Stimulated activated memory B cell treated with anti-CD40 and anti-IgM and Interleukin-4, amounts not matched to agents 10 μg/mL and 1 μg/mL and 100 μg/mL, for 72 hours (primary cell): Measurements from ENCODE around the gene LAMB4.

ENCODE experiments used
- ATAC-seq: fragments of 150-1000 bp; cut with Tn5 transposase; 2 replicates; pipeline ENCODE4 v1.10.0; 2021
- H3K27ac Mint-ChIP-seq: one replicate; pipeline ENCODE4 v1.8.0; 2022; ENCODE audit warnings: mild to moderate bottlenecking, mixed read lengths
- H3K27me3 Mint-ChIP-seq: one replicate; pipeline ENCODE4 v1.8.0; 2022; ENCODE audit warnings: mixed read lengths
- H3K36me3 Mint-ChIP-seq: one replicate; pipeline ENCODE4 v1.8.0; 2022; ENCODE audit warnings: mixed read lengths
- H3K4me1 Mint-ChIP-seq: one replicate; pipeline ENCODE4 v1.8.0; 2022; ENCODE audit warnings: mixed read lengths
- H3K4me3 Mint-ChIP-seq: one replicate; pipeline ENCODE4 v1.8.0; 2022; ENCODE audit warnings: mild to moderate bottlenecking, moderate library complexity, mixed read lengths
- H3K9me3 Mint-ChIP-seq: one replicate; pipeline ENCODE4 v1.8.0; 2022; ENCODE audit warnings: mixed read lengths

LAMB4 gene, protein sequence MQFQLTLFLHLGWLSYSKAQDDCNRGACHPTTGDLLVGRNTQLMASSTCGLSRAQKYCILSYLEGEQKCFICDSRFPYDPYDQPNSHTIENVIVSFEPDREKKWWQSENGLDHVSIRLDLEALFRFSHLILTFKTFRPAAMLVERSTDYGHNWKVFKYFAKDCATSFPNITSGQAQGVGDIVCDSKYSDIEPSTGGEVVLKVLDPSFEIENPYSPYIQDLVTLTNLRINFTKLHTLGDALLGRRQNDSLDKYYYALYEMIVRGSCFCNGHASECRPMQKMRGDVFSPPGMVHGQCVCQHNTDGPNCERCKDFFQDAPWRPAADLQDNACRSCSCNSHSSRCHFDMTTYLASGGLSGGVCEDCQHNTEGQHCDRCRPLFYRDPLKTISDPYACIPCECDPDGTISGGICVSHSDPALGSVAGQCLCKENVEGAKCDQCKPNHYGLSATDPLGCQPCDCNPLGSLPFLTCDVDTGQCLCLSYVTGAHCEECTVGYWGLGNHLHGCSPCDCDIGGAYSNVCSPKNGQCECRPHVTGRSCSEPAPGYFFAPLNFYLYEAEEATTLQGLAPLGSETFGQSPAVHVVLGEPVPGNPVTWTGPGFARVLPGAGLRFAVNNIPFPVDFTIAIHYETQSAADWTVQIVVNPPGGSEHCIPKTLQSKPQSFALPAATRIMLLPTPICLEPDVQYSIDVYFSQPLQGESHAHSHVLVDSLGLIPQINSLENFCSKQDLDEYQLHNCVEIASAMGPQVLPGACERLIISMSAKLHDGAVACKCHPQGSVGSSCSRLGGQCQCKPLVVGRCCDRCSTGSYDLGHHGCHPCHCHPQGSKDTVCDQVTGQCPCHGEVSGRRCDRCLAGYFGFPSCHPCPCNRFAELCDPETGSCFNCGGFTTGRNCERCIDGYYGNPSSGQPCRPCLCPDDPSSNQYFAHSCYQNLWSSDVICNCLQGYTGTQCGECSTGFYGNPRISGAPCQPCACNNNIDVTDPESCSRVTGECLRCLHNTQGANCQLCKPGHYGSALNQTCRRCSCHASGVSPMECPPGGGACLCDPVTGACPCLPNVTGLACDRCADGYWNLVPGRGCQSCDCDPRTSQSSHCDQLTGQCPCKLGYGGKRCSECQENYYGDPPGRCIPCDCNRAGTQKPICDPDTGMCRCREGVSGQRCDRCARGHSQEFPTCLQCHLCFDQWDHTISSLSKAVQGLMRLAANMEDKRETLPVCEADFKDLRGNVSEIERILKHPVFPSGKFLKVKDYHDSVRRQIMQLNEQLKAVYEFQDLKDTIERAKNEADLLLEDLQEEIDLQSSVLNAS (N-terminal part only)

DNA sequence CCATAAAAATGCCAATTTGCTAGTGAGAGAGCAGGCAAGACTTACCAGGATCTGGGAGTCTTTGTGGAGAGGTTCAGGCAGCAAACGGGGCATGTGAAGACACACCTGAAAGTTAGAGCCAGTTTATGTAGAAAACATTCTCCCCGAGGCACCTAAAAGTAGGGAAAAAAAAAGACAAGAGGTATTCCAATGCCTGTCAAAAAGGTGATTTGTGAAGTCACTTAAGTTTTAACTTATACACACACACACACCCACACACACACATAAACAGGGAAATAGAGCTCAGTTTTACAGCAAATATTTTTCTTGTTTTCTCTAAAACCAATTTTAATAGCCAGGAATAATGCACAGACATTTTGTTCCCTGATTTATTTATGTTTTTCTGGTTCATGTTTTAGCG lies at the start of gene LAMB4:
LAMB4 (minus strand) TSS at position 101 of the 400 bp plus-strand sequence. CDS start 7,197 bp downstream, outside the sequence.
- Mint-ChIP-seq H3K4me1 (peaks cover 18% of the 10 kb centered on the region), H3K36me3 (no peaks in the 10 kb centered on the region), H3K9me3 (no peaks in the 10 kb centered on the region), H3K27me3 (no peaks in the 10 kb centered on the region), H3K27ac (no peak within 1 kb of the TSS), H3K4me3 (no peak within 1 kb of the TSS)
- no peak for ATAC-seq

DNA sequence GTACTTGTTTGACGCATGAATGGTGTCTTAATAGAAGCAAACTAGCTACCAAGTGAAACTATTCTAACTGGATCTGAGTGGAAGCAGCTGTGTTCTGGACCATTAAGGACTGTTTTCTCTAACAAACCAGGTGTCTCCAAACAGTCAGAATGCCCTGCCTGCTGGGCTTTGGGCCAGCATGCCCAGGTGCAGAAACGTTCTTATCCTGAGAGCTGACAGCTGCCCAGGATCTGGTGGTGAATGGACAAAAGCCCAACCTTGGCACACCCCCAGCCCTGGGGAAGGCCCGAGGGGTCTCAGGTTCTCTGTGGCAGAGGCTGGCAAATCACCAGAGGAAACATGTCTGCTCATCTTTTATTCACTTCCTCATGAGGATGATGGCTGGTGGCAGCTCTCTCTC lies 48.2 kb upstream of the LAMB4 start:
- H3K4me3 Mint-ChIP-seq, result no peak overlapping the region
- ATAC-seq, result no peak

DNA sequence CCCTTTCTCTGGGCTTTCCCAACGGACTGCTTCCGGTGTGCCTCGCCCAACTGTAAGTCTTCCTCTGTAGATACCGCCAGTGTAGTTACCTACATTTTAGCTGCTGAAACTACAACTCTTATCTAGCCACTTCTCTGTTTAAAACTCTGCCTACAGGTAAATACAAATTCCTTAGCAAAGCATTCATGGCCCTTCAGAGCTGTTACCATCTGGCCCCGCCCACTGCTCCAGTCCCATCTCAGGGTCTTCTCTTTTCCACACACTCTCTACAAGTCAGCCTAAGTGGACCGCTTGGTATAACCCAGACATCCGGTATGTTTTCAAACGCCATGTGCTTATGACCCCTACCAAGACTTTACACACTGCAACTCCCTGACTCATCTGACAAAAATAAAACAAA lies 41.0 kb upstream of the LAMB4 start:
- peaks cover 9% of the 10 kb centered on the region for H3K27me3 Mint-ChIP-seq
- H3K9me3 Mint-ChIP-seq, result no peaks in the 10 kb centered on the region
- no peaks in the 10 kb centered on the region for H3K4me1 Mint-ChIP-seq
- H3K4me3 Mint-ChIP-seq, result no peak overlapping the region
- H3K36me3 Mint-ChIP-seq, result no peaks in the 10 kb centered on the region
- no peak overlapping the region for H3K27ac Mint-ChIP-seq
- no peak for ATAC-seq

More for the DNA sequence above, 48.2 kb upstream of the LAMB4 start:
- Mint-ChIP-seq H3K9me3 (no peaks in the 10 kb centered on the region), H3K27me3 (peaks cover 22% of the 10 kb centered on the region), H3K4me1 (no peaks in the 10 kb centered on the region), H3K36me3 (no peaks in the 10 kb centered on the region), H3K27ac (no peak overlapping the region)

DNA sequence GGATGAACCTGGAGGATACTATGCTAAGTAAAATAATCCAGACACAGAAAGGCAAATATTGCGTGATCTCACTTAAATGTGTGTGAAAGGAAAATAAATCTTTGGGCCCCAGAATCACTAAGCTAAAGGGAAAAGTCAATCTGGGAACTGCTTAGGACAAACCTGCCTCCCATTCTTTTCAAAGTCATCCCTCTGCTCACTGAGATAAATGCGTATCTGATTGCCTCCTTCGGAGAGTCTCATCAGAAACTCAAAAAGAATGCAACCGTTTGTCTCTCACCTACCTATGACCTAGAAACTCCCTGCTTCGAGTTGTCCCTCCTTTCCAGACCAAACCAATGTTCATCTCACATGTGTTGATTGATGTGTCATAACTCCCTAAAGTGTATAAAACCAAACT lies 40.1 kb upstream of the LAMB4 start:
- Mint-ChIP-seq H3K4me3 (no peak overlapping the region), H3K9me3 (no peaks in the 10 kb centered on the region), H3K36me3 (no peaks in the 10 kb centered on the region), H3K4me1 (no peaks in the 10 kb centered on the region), H3K27me3 (peaks cover 9% of the 10 kb centered on the region), H3K27ac (no peak overlapping the region)
- ATAC-seq, result no peak

DNA sequence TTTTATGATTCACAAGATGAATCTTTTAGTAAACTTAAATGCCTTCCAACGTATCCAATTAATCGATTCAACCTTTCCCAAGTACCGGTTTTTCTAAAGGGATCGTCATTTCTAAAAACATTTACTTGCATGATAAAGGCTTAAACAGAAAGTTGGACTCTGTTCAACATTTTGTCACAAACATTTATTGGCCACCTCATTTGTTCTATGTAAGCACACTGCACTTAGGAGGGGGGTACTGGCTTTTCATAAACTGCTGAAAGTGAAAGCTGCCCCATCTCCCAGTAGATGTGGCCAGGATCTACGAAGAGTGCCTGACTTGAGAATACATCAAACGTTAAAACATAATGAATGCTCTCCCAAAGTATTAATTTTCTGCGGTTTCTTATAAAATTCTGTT lies 37.3 kb upstream of the LAMB4 start:
- no peak overlapping the region for H3K27ac Mint-ChIP-seq
- peaks cover 3% of the 10 kb centered on the region for H3K9me3 Mint-ChIP-seq
- H3K4me3 Mint-ChIP-seq, result no peak overlapping the region
- no peaks in the 10 kb centered on the region for H3K4me1 Mint-ChIP-seq
- no peak for ATAC-seq
- no peaks in the 10 kb centered on the region for H3K36me3 Mint-ChIP-seq
- H3K27me3 Mint-ChIP-seq, result no peaks in the 10 kb centered on the region

DNA sequence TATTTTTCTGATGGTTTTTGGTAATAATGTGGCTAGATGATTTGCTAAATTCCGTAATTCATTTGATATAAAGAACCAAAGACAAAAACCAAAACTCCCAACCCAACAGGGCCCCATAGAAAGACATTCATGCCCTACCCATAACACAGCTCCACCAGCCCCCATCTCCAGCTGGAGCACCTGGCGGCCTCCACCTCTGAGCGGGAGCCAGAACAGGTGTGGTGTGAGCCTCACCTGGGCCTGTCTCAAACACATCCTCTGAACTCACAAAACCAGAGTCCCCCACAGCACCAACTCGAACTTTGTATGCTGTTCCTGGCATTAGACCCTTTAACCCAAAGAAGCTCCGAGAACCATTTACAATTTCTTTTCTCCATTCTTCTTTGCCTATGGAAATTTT lies 36.5 kb upstream of the LAMB4 start:
- no peak for ATAC-seq
- no peak overlapping the region for H3K4me3 Mint-ChIP-seq
- H3K9me3 Mint-ChIP-seq, result peaks cover 3% of the 10 kb centered on the region
- no peak overlapping the region for H3K27ac Mint-ChIP-seq
- H3K4me1 Mint-ChIP-seq, result no peaks in the 10 kb centered on the region
- no peaks in the 10 kb centered on the region for H3K27me3 Mint-ChIP-seq
- no peaks in the 10 kb centered on the region for H3K36me3 Mint-ChIP-seq

DNA sequence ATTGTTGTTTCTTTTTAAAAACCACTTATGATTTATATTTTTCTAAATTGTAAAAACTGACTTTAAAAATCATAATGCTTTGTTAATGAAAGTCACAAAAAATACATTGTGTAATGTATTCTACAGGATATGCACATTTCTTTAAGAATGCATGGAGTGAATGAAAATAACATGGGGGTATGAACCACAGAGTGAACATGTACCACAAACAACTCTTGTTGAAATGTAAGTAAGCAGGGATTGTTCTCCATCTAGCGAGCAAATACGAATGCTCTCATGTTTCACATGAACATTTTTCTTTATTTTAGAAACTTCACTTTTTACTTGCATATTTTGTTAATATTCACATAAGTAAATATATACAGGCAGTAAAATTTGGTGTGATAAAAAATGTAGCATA lies 35.6 kb upstream of the LAMB4 start:
- Mint-ChIP-seq H3K4me3 (no peak overlapping the region), H3K4me1 (no peaks in the 10 kb centered on the region), H3K9me3 (peaks cover 3% of the 10 kb centered on the region), H3K27me3 (no peaks in the 10 kb centered on the region), H3K36me3 (no peaks in the 10 kb centered on the region), H3K27ac (no peak overlapping the region)
- ATAC-seq, result no peak

DNA sequence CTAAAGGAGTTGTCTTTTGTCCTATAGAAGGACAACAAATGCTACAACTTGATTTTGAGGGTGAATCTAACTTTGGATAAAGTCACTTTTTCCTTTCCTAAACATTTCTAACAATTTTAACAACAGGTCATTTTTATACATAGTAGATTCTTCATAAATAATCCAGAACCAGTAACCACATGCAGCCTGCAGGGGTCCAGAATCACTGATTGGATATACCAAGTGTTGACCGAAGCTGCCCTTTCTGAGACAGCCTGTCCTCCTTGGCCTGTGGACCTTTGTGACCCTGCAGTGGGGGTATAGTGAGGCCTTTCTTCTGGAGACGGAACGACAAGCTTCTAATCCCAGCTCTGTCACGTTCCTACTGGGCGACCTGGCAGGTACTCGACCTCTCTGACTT lies 34.8 kb upstream of the LAMB4 start:
- H3K9me3 Mint-ChIP-seq, result peaks cover 3% of the 10 kb centered on the region
- no peak for ATAC-seq
- H3K27me3 Mint-ChIP-seq, result no peaks in the 10 kb centered on the region
- no peaks in the 10 kb centered on the region for H3K36me3 Mint-ChIP-seq
- no peak overlapping the region for H3K4me3 Mint-ChIP-seq
- H3K27ac Mint-ChIP-seq, result no peak overlapping the region
- no peaks in the 10 kb centered on the region for H3K4me1 Mint-ChIP-seq

DNA sequence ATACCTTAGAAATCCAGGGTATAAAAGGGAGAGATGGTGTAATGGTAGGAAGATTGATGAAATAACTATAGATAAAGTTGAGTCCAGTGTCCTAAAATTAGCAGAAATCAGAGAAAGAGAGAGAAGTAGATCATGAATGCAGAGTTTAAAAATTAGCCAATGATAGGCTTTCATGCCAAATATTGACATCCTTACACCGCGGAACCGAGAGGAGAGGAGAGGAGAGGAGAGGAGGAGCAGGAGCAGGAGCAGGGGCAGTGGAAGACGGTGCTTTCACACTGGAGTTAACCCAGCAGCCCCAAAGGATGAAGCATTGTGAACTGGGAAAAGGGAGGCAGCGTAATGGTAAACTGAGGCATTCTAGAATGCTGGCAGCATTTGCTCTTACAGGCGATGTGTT lies 34.2 kb upstream of the LAMB4 start:
- Mint-ChIP-seq H3K27me3 (no peaks in the 10 kb centered on the region), H3K9me3 (peaks cover 3% of the 10 kb centered on the region), H3K36me3 (no peaks in the 10 kb centered on the region), H3K4me1 (no peaks in the 10 kb centered on the region), H3K4me3 (no peak overlapping the region), H3K27ac (no peak overlapping the region)
- ATAC-seq, result no peak

DNA sequence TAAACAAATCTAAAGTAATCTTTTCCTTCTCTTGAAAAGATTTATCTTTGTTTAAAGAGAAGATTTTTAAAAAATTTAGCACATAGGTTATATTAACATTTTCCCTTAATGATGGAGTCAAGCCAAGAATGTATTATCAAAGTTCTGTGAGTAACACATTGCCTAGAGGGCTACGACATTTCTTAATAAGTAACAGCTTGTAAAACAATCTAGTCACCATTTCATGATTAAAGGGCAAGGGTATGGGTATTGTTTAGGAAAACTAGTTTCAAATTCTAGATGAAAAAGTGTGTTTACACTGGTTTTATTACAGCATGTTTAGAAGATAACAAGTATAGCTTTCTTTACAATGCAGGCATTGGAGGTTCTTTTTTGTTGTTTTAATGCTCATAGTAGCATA lies 28.6 kb upstream of the LAMB4 start:
- Mint-ChIP-seq H3K36me3 (no peaks in the 10 kb centered on the region), H3K27me3 (peaks cover 9% of the 10 kb centered on the region), H3K4me3 (no peak overlapping the region), H3K9me3 (peaks cover 3% of the 10 kb centered on the region), H3K4me1 (no peaks in the 10 kb centered on the region), H3K27ac (no peak overlapping the region)
- ATAC-seq, result no peak

DNA sequence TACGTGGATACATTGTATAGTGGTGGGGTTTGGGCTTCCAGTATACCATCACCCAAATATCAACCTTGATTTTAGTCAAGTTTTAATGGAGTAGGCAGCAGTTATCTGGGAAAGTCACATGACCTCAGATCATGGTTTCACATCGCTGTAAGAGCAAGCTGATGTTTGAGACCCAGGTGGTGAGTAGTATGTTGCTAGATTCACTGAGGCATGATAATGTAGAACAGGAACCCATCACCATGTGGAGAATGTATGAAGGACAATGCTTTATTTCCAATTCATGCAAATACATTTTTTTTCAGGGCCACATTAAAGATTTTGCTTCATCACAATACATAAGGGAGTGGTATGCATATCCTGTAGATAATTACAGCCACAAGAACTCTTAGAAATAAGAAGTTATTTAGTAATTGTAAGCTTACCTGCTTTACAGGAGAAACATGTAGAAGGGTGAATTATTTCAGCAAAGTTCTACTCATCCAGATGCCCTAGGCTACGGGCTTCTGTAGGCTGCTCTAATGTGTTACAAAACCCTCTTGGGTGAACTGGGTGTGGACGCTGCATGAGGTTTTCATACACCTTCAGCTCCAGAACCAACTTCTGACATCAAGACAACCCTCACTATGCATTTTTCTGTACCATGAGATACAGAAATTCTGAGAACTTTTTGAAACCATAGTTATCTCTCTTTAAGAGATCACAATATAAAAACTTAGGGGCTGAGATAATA lies 27.6 kb upstream of the LAMB4 start:
- Mint-ChIP-seq H3K27ac (no peak overlapping the region), H3K27me3 (peaks cover 9% of the 10 kb centered on the region), H3K9me3 (no peaks in the 10 kb centered on the region), H3K4me1 (no peaks in the 10 kb centered on the region), H3K36me3 (no peaks in the 10 kb centered on the region), H3K4me3 (no peak overlapping the region)
- no peak for ATAC-seq

DNA sequence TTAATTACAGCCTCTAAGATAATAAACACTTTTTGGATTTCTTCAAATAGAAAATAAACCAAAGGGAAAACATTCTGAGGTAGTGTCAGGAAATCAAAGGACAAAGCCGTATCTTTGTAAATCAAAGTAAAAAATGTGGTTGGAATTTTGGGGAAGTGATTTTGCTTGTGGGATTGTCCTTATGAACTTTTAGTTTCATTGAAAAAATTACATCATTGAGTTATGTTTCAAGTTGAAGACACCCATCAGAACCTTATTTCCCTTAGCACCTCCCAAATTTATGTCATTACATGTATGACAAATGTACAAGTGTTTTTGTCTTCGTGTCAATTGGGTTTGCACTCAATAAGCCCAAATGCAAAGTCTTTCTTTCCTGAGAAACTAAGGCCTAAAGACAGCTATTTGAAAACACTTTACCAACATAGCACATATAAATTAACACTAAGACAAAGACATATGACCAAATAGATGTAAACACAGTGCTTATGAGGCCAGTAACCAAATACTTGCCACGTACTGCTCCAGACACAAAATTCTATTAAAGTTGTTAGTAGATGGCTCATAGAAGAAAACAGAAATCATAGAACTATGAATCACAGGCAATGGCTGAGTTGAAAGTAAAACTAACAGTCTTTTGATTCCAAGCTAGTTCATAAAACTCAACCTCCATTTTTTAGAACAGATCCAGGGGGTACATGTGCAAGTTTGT lies 26.9 kb upstream of the LAMB4 start:
- ATAC-seq, result no peak
- H3K27ac Mint-ChIP-seq, result no peak overlapping the region
- H3K4me3 Mint-ChIP-seq, result no peak overlapping the region
- H3K4me1 Mint-ChIP-seq, result no peaks in the 10 kb centered on the region
- H3K9me3 Mint-ChIP-seq, result no peaks in the 10 kb centered on the region
- H3K36me3 Mint-ChIP-seq, result no peaks in the 10 kb centered on the region
- peaks cover 9% of the 10 kb centered on the region for H3K27me3 Mint-ChIP-seq

DNA sequence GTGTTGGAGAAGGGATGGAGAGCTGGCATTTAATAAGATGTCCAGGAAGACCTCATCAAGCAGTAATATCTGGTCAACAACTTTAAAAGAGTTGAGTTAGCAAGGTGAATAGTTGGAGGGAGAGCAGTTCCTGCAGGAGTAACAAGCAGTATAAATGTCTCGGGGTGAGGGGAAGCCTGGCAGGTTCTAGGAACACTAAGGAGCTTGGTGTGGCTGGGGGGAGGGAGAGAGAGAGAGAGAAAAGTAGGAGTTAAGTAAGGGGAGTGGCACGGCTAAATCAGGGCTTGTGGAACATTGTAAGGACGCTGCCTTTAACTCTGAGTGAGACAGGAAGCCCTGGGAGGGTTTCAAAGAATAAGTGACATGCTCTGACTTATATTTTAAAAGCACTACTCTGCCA lies 22.0 kb upstream of the LAMB4 start:
- Mint-ChIP-seq H3K27me3 (peaks cover 9% of the 10 kb centered on the region), H3K9me3 (no peaks in the 10 kb centered on the region), H3K36me3 (no peaks in the 10 kb centered on the region), H3K4me1 (no peaks in the 10 kb centered on the region), H3K4me3 (no peak overlapping the region), H3K27ac (no peak overlapping the region)
- no peak for ATAC-seq

DNA sequence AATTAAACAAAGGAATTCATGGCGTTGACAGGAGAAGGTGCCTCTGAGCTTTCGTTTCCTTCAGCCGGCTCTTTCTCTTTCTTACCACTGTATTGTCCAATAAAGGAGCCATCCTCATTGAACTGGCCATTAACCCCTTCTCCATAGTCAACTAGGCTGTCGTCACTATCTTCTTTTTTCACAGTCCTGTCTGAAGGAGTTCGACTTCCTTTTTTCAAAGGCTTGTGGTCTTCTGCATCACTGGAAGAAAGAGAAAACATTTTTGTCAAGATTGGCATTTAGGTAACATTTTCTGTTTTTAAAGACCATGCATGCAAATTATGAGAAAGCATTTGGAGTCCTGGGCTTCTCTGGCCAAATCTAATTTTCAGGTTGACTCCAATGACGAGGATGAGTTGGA lies 19.7 kb upstream of the LAMB4 start:
- Mint-ChIP-seq H3K4me3 (no peak overlapping the region), H3K9me3 (no peaks in the 10 kb centered on the region), H3K27ac (no peak overlapping the region), H3K4me1 (no peaks in the 10 kb centered on the region), H3K27me3 (no peaks in the 10 kb centered on the region), H3K36me3 (no peaks in the 10 kb centered on the region)
- no peak for ATAC-seq
